Endothelial cell (in vitro differentiated cells): ENCODE results near the gene CDC42SE2. TPM values are rescaled to one million over a fixed set of nuclear protein-coding genes. Genes with fewer than 3 reads are reported as not detected.

Experiments
- DNase-seq: peaks from one replicate; pipeline ENCODE4 v3.0.0; 2021; ENCODE audit warnings: low spot score
- H3K27ac Mint-ChIP-seq: one replicate; pipeline ENCODE4 v1.8.0; 2021; ENCODE audit warnings: mixed read lengths, inconsistent platforms; ENCODE audit not compliant: unreplicated experiment
- H3K27me3 Mint-ChIP-seq: one replicate; pipeline ENCODE4 v1.8.0; 2021; ENCODE audit warnings: mild to moderate bottlenecking, moderate library complexity, mixed read lengths, inconsistent platforms; ENCODE audit not compliant: unreplicated experiment
- H3K36me3 Mint-ChIP-seq: one replicate; pipeline ENCODE4 v1.8.0; 2021; ENCODE audit warnings: mild to moderate bottlenecking, low read depth, mixed read lengths, inconsistent platforms; ENCODE audit not compliant: unreplicated experiment
- H3K4me1 Mint-ChIP-seq: one replicate; pipeline ENCODE4 v1.8.0; 2021; ENCODE audit warnings: mild to moderate bottlenecking, mixed read lengths, inconsistent platforms; ENCODE audit not compliant: unreplicated experiment
- H3K4me3 Mint-ChIP-seq: one replicate; pipeline ENCODE4 v1.8.0; 2021; ENCODE audit warnings: mild to moderate bottlenecking, mixed read lengths, inconsistent platforms; ENCODE audit not compliant: unreplicated experiment
- H3K9me3 Mint-ChIP-seq: one replicate; pipeline ENCODE4 v1.8.0; 2021; ENCODE audit warnings: mixed read lengths, inconsistent platforms; ENCODE audit not compliant: unreplicated experiment
- CTCF ChIP-seq: fragments of 200-600 bp; sonication (generic); IDR thresholded peaks from one replicate; pipeline ENCODE4 v1.5.0; 2021; ENCODE audit warnings: antibody characterized with exemption; ENCODE audit not compliant: unreplicated experiment
- long read RNA-seq: library from polyadenylated mRNA; unstranded; transcript quantifications from one replicate; pipeline ENCODE4 v2.0.0, GENCODE V29; 2020; ENCODE audit not compliant: unreplicated experiment
- total RNA-seq: library from RNA; stranded (reverse); fragmentation: NEBNext Ultra II Directional; extraction: Animal tissue kit (Norgen Biotek cat#: 25700); gene quantifications from one replicate; pipeline ENCODE4 v1.2.1, GENCODE V29; 2021; ENCODE audit not compliant: unreplicated experiment

Gene CDC42SE2
- 22.2 TPM for total RNA-seq
- long read RNA-seq, partial matches to known transcripts = 0 of 4 reads
- long read RNA-seq, other reads (novel, unspliced or antisense) = 4 of 4 reads

- peak within 1 kb of the TSS; percentile 95 for H3K4me3 Mint-ChIP-seq
- H3K4me1 Mint-ChIP-seq = peaks cover 15% of the 10 kb centered on the region
- peaks cover 5% of the 10 kb centered on the region for H3K36me3 Mint-ChIP-seq
- no peak for TF ChIP-seq CTCF
- peak within 1 kb of the TSS; percentile 84 for H3K27ac Mint-ChIP-seq
- DNase-seq = peak; percentile 89
- no peaks in the 10 kb centered on the region for H3K9me3 Mint-ChIP-seq
- peaks cover 2% of the 10 kb centered on the region for H3K27me3 Mint-ChIP-seq
These were observed at the start of gene CDC42SE2 for GRCh38 chr5:131263648-131264450. TSS of gene CDC42SE2 (plus strand) at chr5:131264053. CDS start at chr5:131359494, 95,441 bp downstream.

GRCh38 chr5:131214609-131215227, 49.1 kb upstream of the CDC42SE2 start:
- DNase-seq = no peak
- H3K4me1 Mint-ChIP-seq = no peaks in the 10 kb centered on the region
- no peaks in the 10 kb centered on the region for H3K36me3 Mint-ChIP-seq
- no peaks in the 10 kb centered on the region for H3K9me3 Mint-ChIP-seq
- peaks cover 1% of the 10 kb centered on the region for H3K27me3 Mint-ChIP-seq
- TF ChIP-seq CTCF = no peak
- H3K4me3 Mint-ChIP-seq = no peak overlapping the region
- H3K27ac Mint-ChIP-seq = no peak overlapping the region

- Mint-ChIP-seq H3K27ac (no peak overlapping the region), H3K9me3 (no peaks in the 10 kb centered on the region), H3K36me3 (no peaks in the 10 kb centered on the region), H3K4me1 (no peaks in the 10 kb centered on the region), H3K4me3 (no peak overlapping the region), H3K27me3 (peaks cover 2% of the 10 kb centered on the region)
- no peak for DNase-seq
- no peak for TF ChIP-seq CTCF
These were observed 46.1 kb upstream of the CDC42SE2 start for GRCh38 chr5:131217791-131218190.

- peaks cover 2% of the 10 kb centered on the region for H3K27me3 Mint-ChIP-seq
- no peak overlapping the region for H3K4me3 Mint-ChIP-seq
- no peaks in the 10 kb centered on the region for H3K4me1 Mint-ChIP-seq
- no peaks in the 10 kb centered on the region for H3K36me3 Mint-ChIP-seq
- DNase-seq = no peak
- TF ChIP-seq CTCF = no peak
- no peaks in the 10 kb centered on the region for H3K9me3 Mint-ChIP-seq
- H3K27ac Mint-ChIP-seq = no peak overlapping the region
These were observed 45.5 kb upstream of the CDC42SE2 start for GRCh38 chr5:131218392-131218791.

- H3K9me3 Mint-ChIP-seq = no peaks in the 10 kb centered on the region
- no peak overlapping the region for H3K4me3 Mint-ChIP-seq
- no peak for DNase-seq
- no peaks in the 10 kb centered on the region for H3K4me1 Mint-ChIP-seq
- H3K27ac Mint-ChIP-seq = no peak overlapping the region
- no peaks in the 10 kb centered on the region for H3K36me3 Mint-ChIP-seq
- TF ChIP-seq CTCF = no peak
- H3K27me3 Mint-ChIP-seq = peaks cover 2% of the 10 kb centered on the region
These were observed 43.3 kb upstream of the CDC42SE2 start for GRCh38 chr5:131220566-131220965.
